ENCODE data around the gene CRELD2.

GRCh38 chr22:49962012-49962750 lies 43.7 kb downstream of the CRELD2 start:
- TF ChIP-seq CTCF (IDR thresholded peaks at IDR 0.05): peak in 1 of 4 experiments; percentile 26
- peak; percentile 76 for TF ChIP-seq POLR2A (IDR thresholded peaks at IDR 0.05)

Measured in prostate gland (tissue), 2 donors.